Ovary (tissue), 9 donors: ENCODE measurements around the gene GRK7. TPM values are rescaled to one million over a fixed set of nuclear protein-coding genes. Genes with fewer than 3 reads are reported as not detected.

Experiments
- DNase-seq, 5 donors: peaks; one replicate each; pipeline ENCODE4 v3.0.0-alpha.2; 2019 to 2020
- H3K27ac ChIP-seq, 2 donors: fragments of 200-600 bp; one replicate each; pipeline versions ENCODE4 v1.5.1 to v1.8.0; 2019 to 2022
- H3K27me3 ChIP-seq: fragments of 200-600 bp; one replicate; pipeline ENCODE4 v1.8.0; 2022
- H3K36me3 ChIP-seq: fragments of 200-600 bp; sonication (generic); one replicate; pipeline ENCODE4 v1.5.1; 2019
- H3K4me1 ChIP-seq: one replicate; pipeline ENCODE4 v1.8.1; 2013; ENCODE audit warnings: mild to moderate bottlenecking, moderate library complexity; ENCODE audit not compliant: insufficient read depth
- H3K4me3 ChIP-seq: fragments of 200-600 bp; sonication (generic); one replicate; pipeline ENCODE4 v1.5.1; 2017
- H3K9me3 ChIP-seq, 2 donors: fragments of 200-600 bp in 1 of 2; sonication (generic) in 1 of 2; one replicate each; pipeline versions ENCODE4 v1.5.1 to v1.8.1; 2013 to 2019; ENCODE audit warnings: mild to moderate bottlenecking in 1 of 2, moderate library complexity in 1 of 2
- CTCF ChIP-seq, 3 donors: fragments of 450-650 bp in 2 of 3; fragments of 200-600 bp in 1 of 3; IDR thresholded peaks; one replicate each; pipeline versions ENCODE4 v1.5.1 to v1.8.0; 2016 to 2022; ENCODE audit warnings: antibody characterized with exemption in 3 of 3, mild to moderate bottlenecking in 1 of 3
- EP300 ChIP-seq: sonication (generic); formaldehyde crosslinking; IDR thresholded peaks from one replicate; pipeline ENCODE4 v1.6.1; 2017; ENCODE audit warnings: antibody characterized with exemption
- POLR2A ChIP-seq: fragments of 450-650 bp; IDR thresholded peaks from one replicate; pipeline ENCODE4 v1.6.1; 2017; ENCODE audit warnings: antibody characterized with exemption, mild to moderate bottlenecking, moderate library complexity
- WGBS, 3 donors: extraction: QIAGEN DNeasy Blood & Tissue Kit in 1 of 3; methylation state at CpG; one replicate each; pipeline versions ENCODE4 v1.1.5 to v1.1.7; 2013 to 2017; 5-methylcytosine and 5-hydroxymethylcytosine counted together
- intact Hi-C, 4 donors: fragments of 100-400 bp; cut with DNase I; formaldehyde crosslinking; loops; one replicate each; pipeline versions ENCODE4 v1.11.0 to v1.15.1; 2022 to 2023
- polyA plus RNA-seq, 2 donors: library from polyadenylated mRNA; stranded (reverse); fragments of 200-250 nt in 1 of 2; fragments of 350-450 nt in 1 of 2; fragmentation: Illumina TruSeq in 1 of 2; extraction: RNeasy Lipid Tissue Mini Kit (QIAGEN cat#74804) in 1 of 2; gene quantifications; one replicate each; pipeline ENCODE4 v1.2.3, GENCODE V29; 2013 to 2014
- total RNA-seq, 7 donors: library from RNA; depleted of rRNA in 2 of 7; stranded (reverse); fragments of >200 nt in 2 of 7; fragmentation: NEBNext Ultra II Directional in 3 of 7; extraction: Animal tissue kit (Norgen Biotek cat#: 25700) in 3 of 7; gene quantifications; one replicate each; pipeline versions ENCODE4 v1.1.0 to v1.2.4, GENCODE V29; 2016 to 2023
- donor health status: DM: no; HTN: no; CAD: no; lungs with moderate emphysema.
- donor health status: DM: no; HTN: no; CAD: no.
- donor health status: Bipolar disorder and iron deficiency.
- donor health status: DM: yes; HTN: yes; CAD: no.
- donor health status: DM: no; HTN: no; CAD: no.
- donor health status: DM: yes; HTN: yes; CAD: no.

GRK7 gene
- total and polyA plus RNA-seq, 9 donors: 0.02 to 0.13 (median 0.10) TPM; not detected in 5

DNA sequence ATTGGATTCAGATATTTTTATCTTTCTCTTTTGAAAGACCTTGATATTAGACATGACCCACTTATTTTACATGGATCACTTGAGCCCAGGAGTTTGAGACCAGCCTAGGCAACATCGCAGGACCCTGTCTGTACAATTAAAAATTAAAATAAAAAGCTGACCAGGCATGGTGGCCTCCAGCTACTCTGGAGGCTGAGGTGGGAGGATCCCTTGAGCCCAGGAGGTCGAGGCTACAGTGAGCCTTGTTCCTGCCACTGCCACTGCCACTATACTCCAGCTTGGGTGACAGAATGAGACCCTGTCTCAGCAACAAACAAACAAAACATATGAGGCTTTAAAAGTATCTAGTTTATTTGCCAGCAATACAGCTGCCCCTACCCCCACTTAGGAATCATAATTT, 23.5 kb upstream of the GRK7 start:
- H3K4me1 ChIP-seq: peaks cover 4% of the 10 kb centered on the region
- no peak overlapping the region for H3K27ac ChIP-seq
- no peaks in the 10 kb centered on the region for H3K36me3 ChIP-seq
- TF ChIP-seq POLR2A (no peak), CTCF (IDR thresholded peaks at IDR 0.05) (no peak), EP300 (no peak)
- intact Hi-C loops: loop anchor here in 2 of 4 donors (2.0 kb wide), 1 partner anchor 137 kb away; the partner anchor contains the start of gene ATP1B3 (in 2 of the 2)
- no peak for DNase-seq
- no peaks in the 10 kb centered on the region for H3K27me3 ChIP-seq
- WGBS, 3 donors: 75 to 80% (median 77%) methylated on average over 2 of the region's 2 CpGs
- H3K9me3 ChIP-seq: no peaks in the 10 kb centered on the region
- peak overlapping the region; percentile 99 for H3K4me3 ChIP-seq

GRCh38 chr3:141740349-141740748, 22.9 kb upstream of the GRK7 start:
- TF ChIP-seq EP300: no peak
- TF ChIP-seq CTCF (IDR thresholded peaks at IDR 0.05): no peak
- TF ChIP-seq POLR2A: no peak
- DNase-seq: no peak
- no peaks in the 10 kb centered on the region for H3K27me3 ChIP-seq
- no peak overlapping the region for H3K4me3 ChIP-seq
- H3K9me3 ChIP-seq: no peaks in the 10 kb centered on the region
- intact Hi-C loops: no loop called here
- no peak overlapping the region for H3K27ac ChIP-seq
- H3K4me1 ChIP-seq: peaks cover 4% of the 10 kb centered on the region
- no peaks in the 10 kb centered on the region for H3K36me3 ChIP-seq

DNA sequence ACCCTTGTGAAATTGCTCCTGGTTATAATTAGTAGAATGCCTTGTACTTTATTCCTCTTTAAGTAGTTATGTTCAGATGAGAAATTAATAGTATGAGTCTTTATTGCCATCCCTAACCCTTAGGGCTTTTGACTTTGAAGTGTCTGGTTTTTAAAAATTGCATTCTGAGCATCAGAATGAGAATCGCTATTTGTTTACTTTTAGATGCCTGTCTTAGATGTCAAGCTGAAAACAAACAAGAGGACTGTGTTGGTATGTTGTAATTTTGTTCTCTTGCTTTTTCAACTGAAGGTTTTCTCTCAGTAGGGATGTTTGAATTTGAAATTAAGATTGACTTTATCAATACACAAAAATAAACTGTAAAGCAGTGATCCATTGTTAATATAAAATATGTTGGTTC, 19.9 kb upstream of the GRK7 start:
- H3K27ac ChIP-seq: no peak overlapping the region
- DNase-seq: no peak
- intact Hi-C loops: no loop called here
- no peaks in the 10 kb centered on the region for H3K9me3 ChIP-seq
- no peaks in the 10 kb centered on the region for H3K27me3 ChIP-seq
- no peaks in the 10 kb centered on the region for H3K36me3 ChIP-seq
- WGBS, 3 donors: 59 to 73% (median 62%) methylated on average over 1 of the region's 1 CpG
- no peak overlapping the region for H3K4me3 ChIP-seq
- TF ChIP-seq POLR2A: no peak
- no peak for TF ChIP-seq CTCF (IDR thresholded peaks at IDR 0.05)
- no peak for TF ChIP-seq EP300
- H3K4me1 ChIP-seq: peaks cover 4% of the 10 kb centered on the region

- H3K4me3 ChIP-seq: no peak overlapping the region
- intact Hi-C loops: no loop called here
- no peaks in the 10 kb centered on the region for H3K4me1 ChIP-seq
- no peaks in the 10 kb centered on the region for H3K27me3 ChIP-seq
- no peaks in the 10 kb centered on the region for H3K36me3 ChIP-seq
- 86 to 96% (median 93%) methylated on average over 4 of the region's 4 CpGs for WGBS, 3 donors
- TF ChIP-seq POLR2A (no peak), EP300 (no peak), CTCF (IDR thresholded peaks at IDR 0.05) (no peak)
- no peak overlapping the region for H3K27ac ChIP-seq
- DNase-seq: no peak
- no peaks in the 10 kb centered on the region for H3K9me3 ChIP-seq
Observed at GRCh38 chr3:141746962-141747361, 16.2 kb upstream of the GRK7 start.

DNA sequence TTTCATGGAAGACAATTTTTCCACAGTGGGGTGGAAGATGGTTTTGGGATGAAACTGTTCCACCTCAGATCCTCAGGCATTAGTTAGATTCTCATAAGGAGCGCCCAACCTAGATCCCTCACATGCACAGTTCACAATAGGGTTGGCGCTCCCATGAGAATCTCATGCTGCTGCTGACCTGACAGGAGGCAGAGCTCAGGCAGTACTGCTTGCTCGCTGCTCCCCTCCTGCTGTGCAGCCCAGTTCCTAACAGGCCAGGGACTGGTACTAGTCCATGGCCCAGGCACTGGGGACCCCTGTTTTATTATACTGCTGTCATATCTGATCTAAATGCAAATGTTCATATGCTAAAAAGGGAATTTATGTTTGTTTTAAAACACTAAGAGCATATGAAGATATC, 9.8 kb upstream of the GRK7 start:
- Histone ChIP-seq H3K4me3 (no peak overlapping the region), H3K27ac (no peak overlapping the region), H3K4me1 (no peaks in the 10 kb centered on the region), H3K36me3 (no peaks in the 10 kb centered on the region), H3K27me3 (no peaks in the 10 kb centered on the region), H3K9me3 (no peaks in the 10 kb centered on the region)
- no peak for TF ChIP-seq POLR2A
- no peak for TF ChIP-seq CTCF (IDR thresholded peaks at IDR 0.05)
- TF ChIP-seq EP300: no peak
- DNase-seq: no peak
- intact Hi-C loops: no loop called here
- 89 to 94% (median 90%) methylated on average over 3 of the region's 3 CpGs for WGBS, 3 donors
